Right lobe of liver (tissue), 6 donors: ENCODE measurements around the gene SLC39A11. TPM values are rescaled to one million over a fixed set of nuclear protein-coding genes. Genes with fewer than 3 reads are reported as not detected.
A peak's percentile ranks its signal among the peaks of the same experiment; 100 is the strongest.

ENCODE experiments used
- ATAC-seq, 4 donors: fragments of 200-7000 bp; cut with Tn5 transposase; one replicate each; pipeline ENCODE4 v1.9.1; 2020; ENCODE audit warnings: mild to moderate bottlenecking in 4 of 4, moderate library complexity in 4 of 4
- DNase-seq, 3 donors: peaks; one replicate each; pipeline ENCODE4 v3.0.0-alpha.2; 2020
- H3K27ac ChIP-seq, 3 donors: fragments of 200-600 bp; one replicate each; pipeline ENCODE4 v1.8.0; 2022
- H3K27me3 ChIP-seq, 2 donors: fragments of 200-600 bp; one replicate each; pipeline ENCODE4 v1.8.0; 2022
- H3K36me3 ChIP-seq, 4 donors: fragments of 200-600 bp; sonication (generic) in 1 of 4; one replicate each; pipeline versions ENCODE4 v1.5.1 to v1.8.0; 2017 to 2022; ENCODE audit warnings: control low read depth in 1 of 4
- H3K4me1 ChIP-seq, 4 donors: fragments of 200-600 bp; sonication (generic) in 1 of 4; one replicate each; pipeline versions ENCODE4 v1.5.1 to v1.8.0; 2017 to 2022; ENCODE audit warnings: control low read depth in 1 of 4
- H3K4me3 ChIP-seq, 3 donors: fragments of 200-600 bp; one replicate each; pipeline ENCODE4 v1.8.0; 2022
- H3K9me3 ChIP-seq, 4 donors: fragments of 200-600 bp; sonication (generic) in 1 of 4; one replicate each; pipeline versions ENCODE4 v1.5.1 to v1.8.0; 2017 to 2022; ENCODE audit warnings: control low read depth in 1 of 4
- POLR2A ChIP-seq: fragments of 450-650 bp; IDR thresholded peaks from one replicate; pipeline ENCODE4 v1.6.1; 2017; ENCODE audit warnings: antibody characterized with exemption, mild to moderate bottlenecking
- WGBS: methylation state at CpG from one replicate; pipeline ENCODE4 v1.1.6; 2018; ENCODE audit warnings: low coverage, low lambda C conversion rate; ENCODE audit not compliant: insufficient coverage; ENCODE audit errors: missing lambda C conversion rate; 5-methylcytosine and 5-hydroxymethylcytosine counted together
- intact Hi-C, 2 donors: fragments of 100-400 bp; cut with DNase I; formaldehyde crosslinking; loops; one replicate each; pipeline versions ENCODE4 v1.11.2 to v1.14.1; 2022
- total RNA-seq, 6 experiments: library from RNA; depleted of rRNA in 2 of 6; stranded (reverse); fragments of >200 nt in 2 of 6; fragmentation: NEBNext Ultra II Directional in 3 of 6; extraction: Animal tissue kit (Norgen Biotek cat#: 25700) in 3 of 6; gene quantifications; one replicate each; pipeline versions ENCODE4 v1.1.0 to v1.2.4, GENCODE V29; 2016 to 2023
- TF ChIP-seq, protein P1 (sequence below), 4 donors: fragments of 200-600 bp in 3 of 4; fragments of 450-650 bp in 1 of 4; IDR thresholded peaks; one replicate each; pipeline versions ENCODE4 v1.5.1 to v1.8.0; 2016 to 2022; ENCODE audit warnings: antibody characterized with exemption in 4 of 4, mild to moderate bottlenecking in 2 of 4
- donor health status: DM: no; HTN: yes; CAD: no.
- donor health status: DM: no; HTN: no; CAD: no.
- donor health status: DM: no; HTN: no; CAD: no.
- donor health status: DM: no; HTN: yes; CAD: no.
- donor health status: DM: no; HTN: yes; CAD: no.

Gene SLC39A11
- total RNA-seq, 6 experiments from 2014 or later = 25.4 to 49.6 (median 39.3) TPM

DNA sequence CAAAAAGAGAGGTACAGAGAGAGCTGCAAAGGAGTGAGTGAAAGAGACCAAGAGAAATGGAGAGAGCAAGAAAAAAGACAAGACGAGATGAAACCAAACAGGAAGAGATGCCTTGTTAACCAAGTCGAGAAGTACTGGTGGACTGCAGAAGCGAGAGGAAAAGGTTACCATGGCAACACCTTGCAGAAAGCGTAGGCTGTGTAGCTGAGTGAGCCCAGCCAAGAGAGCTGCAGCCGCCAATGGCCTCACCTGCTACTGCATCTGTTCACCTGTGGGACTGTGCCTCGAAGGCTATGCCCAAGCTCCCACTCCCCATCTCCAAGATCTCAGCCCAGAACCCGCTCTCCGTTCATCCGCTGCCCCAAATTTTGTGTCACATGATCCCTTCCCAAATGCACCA lies 161.3 kb downstream of the SLC39A11 start:
- no peak for TF ChIP-seq POLR2A
- TF ChIP-seq, protein P1, sequence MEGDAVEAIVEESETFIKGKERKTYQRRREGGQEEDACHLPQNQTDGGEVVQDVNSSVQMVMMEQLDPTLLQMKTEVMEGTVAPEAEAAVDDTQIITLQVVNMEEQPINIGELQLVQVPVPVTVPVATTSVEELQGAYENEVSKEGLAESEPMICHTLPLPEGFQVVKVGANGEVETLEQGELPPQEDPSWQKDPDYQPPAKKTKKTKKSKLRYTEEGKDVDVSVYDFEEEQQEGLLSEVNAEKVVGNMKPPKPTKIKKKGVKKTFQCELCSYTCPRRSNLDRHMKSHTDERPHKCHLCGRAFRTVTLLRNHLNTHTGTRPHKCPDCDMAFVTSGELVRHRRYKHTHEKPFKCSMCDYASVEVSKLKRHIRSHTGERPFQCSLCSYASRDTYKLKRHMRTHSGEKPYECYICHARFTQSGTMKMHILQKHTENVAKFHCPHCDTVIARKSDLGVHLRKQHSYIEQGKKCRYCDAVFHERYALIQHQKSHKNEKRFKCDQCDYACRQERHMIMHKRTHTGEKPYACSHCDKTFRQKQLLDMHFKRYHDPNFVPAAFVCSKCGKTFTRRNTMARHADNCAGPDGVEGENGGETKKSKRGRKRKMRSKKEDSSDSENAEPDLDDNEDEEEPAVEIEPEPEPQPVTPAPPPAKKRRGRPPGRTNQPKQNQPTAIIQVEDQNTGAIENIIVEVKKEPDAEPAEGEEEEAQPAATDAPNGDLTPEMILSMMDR (IDR thresholded peaks at IDR 0.05) = no peak
- no peaks in the 10 kb centered on the region for H3K9me3 ChIP-seq
- WGBS = 72% methylated on average over 2 of the region's 9 CpGs
- DNase-seq (no peak), ATAC-seq (no peak)
- H3K27ac ChIP-seq = no peak overlapping the region
- H3K4me1 ChIP-seq = no peaks in the 10 kb centered on the region
- peaks cover 0 to 3% (median 0%) of the 10 kb centered on the region in 4 donors for H3K36me3 ChIP-seq
- intact Hi-C loops = no loop called here
- no peaks in the 10 kb centered on the region for H3K27me3 ChIP-seq
- H3K4me3 ChIP-seq = no peak overlapping the region

DNA sequence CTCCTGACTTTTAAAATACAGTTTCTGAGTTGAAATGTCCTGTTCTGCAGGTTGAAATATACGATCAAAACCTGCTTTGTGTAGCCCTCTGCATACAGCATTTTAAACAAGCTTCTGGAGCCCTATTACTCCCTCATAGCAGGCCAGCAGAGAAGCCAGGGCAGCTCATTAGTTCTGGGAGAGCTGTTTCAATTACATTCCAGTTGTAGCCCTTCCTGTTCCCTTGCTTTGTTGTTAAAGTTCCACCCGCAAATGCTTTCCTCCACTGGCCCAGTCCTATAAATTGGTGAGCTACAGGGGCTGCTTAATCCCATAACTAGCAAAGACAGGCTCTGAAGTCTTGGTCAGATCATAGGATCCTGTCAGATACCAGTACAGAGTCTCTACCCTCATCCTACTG lies 162.5 kb downstream of the SLC39A11 start:
- WGBS = 100% methylated on average over 1 of the region's 2 CpGs
- TF ChIP-seq, protein P1 (IDR thresholded peaks at IDR 0.05) = no peak
- no peak for TF ChIP-seq POLR2A
- Histone ChIP-seq H3K27ac (no peak overlapping the region), H3K36me3 (peaks cover 0 to 3% (median 0%) of the 10 kb centered on the region in 4 donors), H3K4me3 (no peak overlapping the region), H3K27me3 (no peaks in the 10 kb centered on the region), H3K9me3 (no peaks in the 10 kb centered on the region), H3K4me1 (no peaks in the 10 kb centered on the region)
- DNase-seq = no peak
- ATAC-seq = no peak
- intact Hi-C loops = no loop called here

- Histone ChIP-seq H3K4me3 (no peak overlapping the region), H3K36me3 (peaks cover 0 to 3% (median 0%) of the 10 kb centered on the region in 4 donors), H3K4me1 (no peaks in the 10 kb centered on the region), H3K27me3 (no peaks in the 10 kb centered on the region), H3K27ac (no peak overlapping the region), H3K9me3 (no peaks in the 10 kb centered on the region)
- peak in 2 of 3 donors; percentile 49 to 62 for DNase-seq
- TF ChIP-seq, protein P1 (IDR thresholded peaks at IDR 0.05) = no peak
- peak; percentile 69 to 96 (median 89) for ATAC-seq
- intact Hi-C loops = no loop called here
- 54% methylated on average over 6 of the region's 7 CpGs for WGBS
Observed at GRCh38 chr17:72928454-72929136, 163.9 kb downstream of the SLC39A11 start.

GRCh38 chr17:72927760-72928159 lies 164.7 kb downstream of the SLC39A11 start:
- Histone ChIP-seq H3K36me3 (peaks cover 0 to 3% (median 0%) of the 10 kb centered on the region in 4 donors), H3K9me3 (no peaks in the 10 kb centered on the region), H3K4me1 (no peaks in the 10 kb centered on the region), H3K27me3 (no peaks in the 10 kb centered on the region), H3K27ac (no peak overlapping the region), H3K4me3 (no peak overlapping the region)
- TF ChIP-seq, protein P1 (IDR thresholded peaks at IDR 0.05) = no peak
- WGBS = 82% methylated on average over 1 of the region's 1 CpG
- DNase-seq (no peak), ATAC-seq (no peak)
- intact Hi-C loops = no loop called here
